Measurements from ENCODE around the gene PERM1. TPM values are rescaled to one million over a fixed set of nuclear protein-coding genes. Genes with fewer than 3 reads are reported as not detected.

Gene PERM1
- total and polyA plus RNA-seq, 2 of the 8 experiments (the other 6 are each of a cell fraction or from before 2014, with no cell fraction given), result not detected

GRCh38 chr1:1004420-1004779 lies 22.5 kb upstream of the PERM1 start (continued):
- TF ChIP-seq, protein P1, sequence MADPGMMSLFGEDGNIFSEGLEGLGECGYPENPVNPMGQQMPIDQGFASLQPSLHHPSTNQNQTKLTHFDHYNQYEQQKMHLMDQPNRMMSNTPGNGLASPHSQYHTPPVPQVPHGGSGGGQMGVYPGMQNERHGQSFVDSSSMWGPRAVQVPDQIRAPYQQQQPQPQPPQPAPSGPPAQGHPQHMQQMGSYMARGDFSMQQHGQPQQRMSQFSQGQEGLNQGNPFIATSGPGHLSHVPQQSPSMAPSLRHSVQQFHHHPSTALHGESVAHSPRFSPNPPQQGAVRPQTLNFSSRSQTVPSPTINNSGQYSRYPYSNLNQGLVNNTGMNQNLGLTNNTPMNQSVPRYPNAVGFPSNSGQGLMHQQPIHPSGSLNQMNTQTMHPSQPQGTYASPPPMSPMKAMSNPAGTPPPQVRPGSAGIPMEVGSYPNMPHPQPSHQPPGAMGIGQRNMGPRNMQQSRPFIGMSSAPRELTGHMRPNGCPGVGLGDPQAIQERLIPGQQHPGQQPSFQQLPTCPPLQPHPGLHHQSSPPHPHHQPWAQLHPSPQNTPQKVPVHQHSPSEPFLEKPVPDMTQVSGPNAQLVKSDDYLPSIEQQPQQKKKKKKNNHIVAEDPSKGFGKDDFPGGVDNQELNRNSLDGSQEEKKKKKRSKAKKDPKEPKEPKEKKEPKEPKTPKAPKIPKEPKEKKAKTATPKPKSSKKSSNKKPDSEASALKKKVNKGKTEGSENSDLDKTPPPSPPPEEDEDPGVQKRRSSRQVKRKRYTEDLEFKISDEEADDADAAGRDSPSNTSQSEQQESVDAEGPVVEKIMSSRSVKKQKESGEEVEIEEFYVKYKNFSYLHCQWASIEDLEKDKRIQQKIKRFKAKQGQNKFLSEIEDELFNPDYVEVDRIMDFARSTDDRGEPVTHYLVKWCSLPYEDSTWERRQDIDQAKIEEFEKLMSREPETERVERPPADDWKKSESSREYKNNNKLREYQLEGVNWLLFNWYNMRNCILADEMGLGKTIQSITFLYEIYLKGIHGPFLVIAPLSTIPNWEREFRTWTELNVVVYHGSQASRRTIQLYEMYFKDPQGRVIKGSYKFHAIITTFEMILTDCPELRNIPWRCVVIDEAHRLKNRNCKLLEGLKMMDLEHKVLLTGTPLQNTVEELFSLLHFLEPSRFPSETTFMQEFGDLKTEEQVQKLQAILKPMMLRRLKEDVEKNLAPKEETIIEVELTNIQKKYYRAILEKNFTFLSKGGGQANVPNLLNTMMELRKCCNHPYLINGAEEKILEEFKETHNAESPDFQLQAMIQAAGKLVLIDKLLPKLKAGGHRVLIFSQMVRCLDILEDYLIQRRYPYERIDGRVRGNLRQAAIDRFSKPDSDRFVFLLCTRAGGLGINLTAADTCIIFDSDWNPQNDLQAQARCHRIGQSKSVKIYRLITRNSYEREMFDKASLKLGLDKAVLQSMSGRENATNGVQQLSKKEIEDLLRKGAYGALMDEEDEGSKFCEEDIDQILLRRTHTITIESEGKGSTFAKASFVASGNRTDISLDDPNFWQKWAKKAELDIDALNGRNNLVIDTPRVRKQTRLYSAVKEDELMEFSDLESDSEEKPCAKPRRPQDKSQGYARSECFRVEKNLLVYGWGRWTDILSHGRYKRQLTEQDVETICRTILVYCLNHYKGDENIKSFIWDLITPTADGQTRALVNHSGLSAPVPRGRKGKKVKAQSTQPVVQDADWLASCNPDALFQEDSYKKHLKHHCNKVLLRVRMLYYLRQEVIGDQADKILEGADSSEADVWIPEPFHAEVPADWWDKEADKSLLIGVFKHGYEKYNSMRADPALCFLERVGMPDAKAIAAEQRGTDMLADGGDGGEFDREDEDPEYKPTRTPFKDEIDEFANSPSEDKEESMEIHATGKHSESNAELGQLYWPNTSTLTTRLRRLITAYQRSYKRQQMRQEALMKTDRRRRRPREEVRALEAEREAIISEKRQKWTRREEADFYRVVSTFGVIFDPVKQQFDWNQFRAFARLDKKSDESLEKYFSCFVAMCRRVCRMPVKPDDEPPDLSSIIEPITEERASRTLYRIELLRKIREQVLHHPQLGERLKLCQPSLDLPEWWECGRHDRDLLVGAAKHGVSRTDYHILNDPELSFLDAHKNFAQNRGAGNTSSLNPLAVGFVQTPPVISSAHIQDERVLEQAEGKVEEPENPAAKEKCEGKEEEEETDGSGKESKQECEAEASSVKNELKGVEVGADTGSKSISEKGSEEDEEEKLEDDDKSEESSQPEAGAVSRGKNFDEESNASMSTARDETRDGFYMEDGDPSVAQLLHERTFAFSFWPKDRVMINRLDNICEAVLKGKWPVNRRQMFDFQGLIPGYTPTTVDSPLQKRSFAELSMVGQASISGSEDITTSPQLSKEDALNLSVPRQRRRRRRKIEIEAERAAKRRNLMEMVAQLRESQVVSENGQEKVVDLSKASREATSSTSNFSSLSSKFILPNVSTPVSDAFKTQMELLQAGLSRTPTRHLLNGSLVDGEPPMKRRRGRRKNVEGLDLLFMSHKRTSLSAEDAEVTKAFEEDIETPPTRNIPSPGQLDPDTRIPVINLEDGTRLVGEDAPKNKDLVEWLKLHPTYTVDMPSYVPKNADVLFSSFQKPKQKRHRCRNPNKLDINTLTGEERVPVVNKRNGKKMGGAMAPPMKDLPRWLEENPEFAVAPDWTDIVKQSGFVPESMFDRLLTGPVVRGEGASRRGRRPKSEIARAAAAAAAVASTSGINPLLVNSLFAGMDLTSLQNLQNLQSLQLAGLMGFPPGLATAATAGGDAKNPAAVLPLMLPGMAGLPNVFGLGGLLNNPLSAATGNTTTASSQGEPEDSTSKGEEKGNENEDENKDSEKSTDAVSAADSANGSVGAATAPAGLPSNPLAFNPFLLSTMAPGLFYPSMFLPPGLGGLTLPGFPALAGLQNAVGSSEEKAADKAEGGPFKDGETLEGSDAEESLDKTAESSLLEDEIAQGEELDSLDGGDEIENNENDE (IDR thresholded peaks at IDR 0.05; ENCODE audit: insufficient replicate concordance, low read length), result no peak
- TF ChIP-seq NANOG (IDR thresholded peaks at IDR 0.05; ENCODE audit: insufficient read depth, low read depth, low read length, poor library complexity, severe bottlenecking), result no peak
- TF ChIP-seq SP2 (IDR thresholded peaks at IDR 0.05; ENCODE audit: low read length), result no peak
- TF ChIP-seq, protein P2, sequence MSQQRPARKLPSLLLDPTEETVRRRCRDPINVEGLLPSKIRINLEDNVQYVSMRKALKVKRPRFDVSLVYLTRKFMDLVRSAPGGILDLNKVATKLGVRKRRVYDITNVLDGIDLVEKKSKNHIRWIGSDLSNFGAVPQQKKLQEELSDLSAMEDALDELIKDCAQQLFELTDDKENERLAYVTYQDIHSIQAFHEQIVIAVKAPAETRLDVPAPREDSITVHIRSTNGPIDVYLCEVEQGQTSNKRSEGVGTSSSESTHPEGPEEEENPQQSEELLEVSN (IDR thresholded peaks at IDR 0.05), result no peak
- TF ChIP-seq ASH2L (IDR thresholded peaks at IDR 0.05; ENCODE audit: low read length), result no peak
- TF ChIP-seq CHD1 (IDR thresholded peaks at IDR 0.05; ENCODE audit: low read depth, low read length), result no peak
- no peak for TF ChIP-seq SUZ12 (IDR thresholded peaks at IDR 0.05; ENCODE audit: low read length)
- no peak for TF ChIP-seq JUND (IDR thresholded peaks at IDR 0.05; ENCODE audit: low read length)
- no peak for TF ChIP-seq USF2 (IDR thresholded peaks at IDR 0.05; ENCODE audit: low read length)
- TF ChIP-seq GABPA (IDR thresholded peaks at IDR 0.05; ENCODE audit: borderline replicate concordance, insufficient read depth, low read length), result no peak
